Astrocyte of the cerebellum (primary cell): Measurements from ENCODE around the gene LIMK1.

Source experiments
- DNase-seq: peaks from one replicate; pipeline ENCODE4 v3.0.0-alpha.2; 2011; ENCODE audit warnings: low read depth
- H3K4me3 ChIP-seq: 2 replicates; pipeline ENCODE4 v1.5.1; 2011; ENCODE audit warnings: mild to moderate bottlenecking, low read depth, low read length, moderate library complexity
- in situ Hi-C: cut with HindIII; loops from 2 replicates; pipeline ENCODE4 v1.10.0; 2017; ENCODE audit warnings: low sequenced_read_pairs
- TF ChIP-seq, protein P1 (sequence below): IDR thresholded peaks from 2 replicates; pipeline ENCODE4 v1.5.1; 2012; ENCODE audit warnings: low read length, low read depth, moderate library complexity, mild to moderate bottlenecking; ENCODE audit errors: missing control alignments

LIMK1 gene

GRCh38 chr7:74056096-74056915, 27.3 kb upstream of the LIMK1 start:
- no peak for DNase-seq
- no peak overlapping the region for H3K4me3 ChIP-seq
- TF ChIP-seq, protein P1, sequence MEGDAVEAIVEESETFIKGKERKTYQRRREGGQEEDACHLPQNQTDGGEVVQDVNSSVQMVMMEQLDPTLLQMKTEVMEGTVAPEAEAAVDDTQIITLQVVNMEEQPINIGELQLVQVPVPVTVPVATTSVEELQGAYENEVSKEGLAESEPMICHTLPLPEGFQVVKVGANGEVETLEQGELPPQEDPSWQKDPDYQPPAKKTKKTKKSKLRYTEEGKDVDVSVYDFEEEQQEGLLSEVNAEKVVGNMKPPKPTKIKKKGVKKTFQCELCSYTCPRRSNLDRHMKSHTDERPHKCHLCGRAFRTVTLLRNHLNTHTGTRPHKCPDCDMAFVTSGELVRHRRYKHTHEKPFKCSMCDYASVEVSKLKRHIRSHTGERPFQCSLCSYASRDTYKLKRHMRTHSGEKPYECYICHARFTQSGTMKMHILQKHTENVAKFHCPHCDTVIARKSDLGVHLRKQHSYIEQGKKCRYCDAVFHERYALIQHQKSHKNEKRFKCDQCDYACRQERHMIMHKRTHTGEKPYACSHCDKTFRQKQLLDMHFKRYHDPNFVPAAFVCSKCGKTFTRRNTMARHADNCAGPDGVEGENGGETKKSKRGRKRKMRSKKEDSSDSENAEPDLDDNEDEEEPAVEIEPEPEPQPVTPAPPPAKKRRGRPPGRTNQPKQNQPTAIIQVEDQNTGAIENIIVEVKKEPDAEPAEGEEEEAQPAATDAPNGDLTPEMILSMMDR: no peak
- in situ Hi-C loops: loop anchor here (25.0 kb wide), 1 partner anchor 356 kb away; no protein-coding TSS in a partner anchor

DNA sequence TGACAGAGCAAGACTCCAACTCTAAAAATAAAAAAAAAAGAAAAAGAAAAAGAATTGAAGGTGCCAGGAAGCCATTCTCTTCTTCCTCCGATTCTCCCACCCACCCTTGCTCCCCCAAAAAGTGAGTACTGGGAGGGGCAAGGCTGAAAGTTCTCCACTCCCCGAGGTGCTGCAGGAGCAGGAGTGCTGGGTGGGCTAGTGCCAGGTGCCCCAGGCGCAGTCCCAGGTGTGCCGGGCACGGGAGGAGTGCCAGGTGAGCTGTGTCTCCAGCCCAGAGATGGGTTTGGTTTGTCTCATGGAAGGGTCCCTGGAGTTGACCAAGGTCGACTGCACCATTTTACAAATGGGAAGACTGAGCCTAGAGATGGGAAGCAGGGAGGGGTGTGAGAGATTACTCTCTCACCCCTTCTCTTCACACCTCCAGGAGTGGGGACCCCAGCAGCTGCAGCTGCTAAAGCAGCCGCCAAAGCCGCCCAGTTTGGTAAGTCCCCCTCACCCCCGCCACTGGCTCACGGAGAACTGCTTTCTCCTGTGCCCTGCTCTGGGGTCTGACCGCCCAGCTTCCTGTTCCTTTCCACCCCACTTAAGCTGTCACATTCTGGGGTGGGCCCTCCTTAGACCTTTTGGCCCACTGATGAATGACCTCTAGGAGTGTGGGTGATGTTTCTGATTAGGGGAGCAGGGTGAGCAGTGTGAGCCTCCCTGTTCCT, 26.2 kb upstream of the LIMK1 start:
- TF ChIP-seq, protein P1: no peak
- in situ Hi-C loops: loop anchor here (25.0 kb wide), 1 partner anchor 355 kb away; no protein-coding TSS in a partner anchor
- H3K4me3 ChIP-seq: no peak overlapping the region
- DNase-seq: no peak

GRCh38 chr7:74057987-74058386, 25.6 kb upstream of the LIMK1 start:
- in situ Hi-C loops: loop anchor here (25.0 kb wide), 1 partner anchor 354 kb away; no protein-coding TSS in a partner anchor

GRCh38 chr7:74058486-74058885, 25.1 kb upstream of the LIMK1 start:
- in situ Hi-C loops: loop anchor here (25.0 kb wide), 1 partner anchor 354 kb away; no protein-coding TSS in a partner anchor
- no peak overlapping the region for H3K4me3 ChIP-seq
- TF ChIP-seq, protein P1: no peak
- no peak for DNase-seq

More at GRCh38 chr7:74057987-74058386, 25.6 kb upstream of the LIMK1 start:
- DNase-seq: no peak
- TF ChIP-seq, protein P1: no peak
- no peak overlapping the region for H3K4me3 ChIP-seq

- TF ChIP-seq, protein P1: no peak
- in situ Hi-C loops: loop anchor here (25.0 kb wide), 1 partner anchor 353 kb away; no protein-coding TSS in a partner anchor
- DNase-seq: no peak
- no peak overlapping the region for H3K4me3 ChIP-seq
Observed at GRCh38 chr7:74059037-74059436, 24.6 kb upstream of the LIMK1 start.
